ENCODE data around the gene NLRC5. TPM values are rescaled to one million over a fixed set of nuclear protein-coding genes. Genes with fewer than 3 reads are reported as not detected.

Gene NLRC5
- total RNA-seq, 4 donors from 2014 or later, result 14.9 to 77.0 (median 23.9) TPM

DNA sequence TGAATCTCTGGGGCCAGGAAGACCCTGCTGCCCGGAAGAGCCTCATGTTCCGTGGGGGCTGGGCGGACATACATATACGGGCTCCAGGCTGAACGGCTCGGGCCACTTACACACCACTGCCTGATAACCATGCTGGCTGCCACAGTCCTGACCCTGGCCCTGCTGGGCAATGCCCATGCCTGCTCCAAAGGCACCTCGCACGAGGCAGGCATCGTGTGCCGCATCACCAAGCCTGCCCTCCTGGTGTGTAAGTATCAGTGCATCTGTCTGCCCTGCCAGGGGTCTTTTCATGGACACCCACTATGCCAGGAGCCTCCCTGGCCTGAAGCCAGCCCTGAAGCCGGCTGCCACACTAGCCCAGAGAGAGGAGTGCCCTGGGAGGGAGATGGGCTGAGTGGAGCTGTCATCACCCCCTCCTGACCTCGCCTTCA, 27.5 kb upstream of the NLRC5 start, which contains the start of gene CETP:
Gene CETP, plus strand, starts transcription at position 100 of the 431 bp plus-strand sequence. Its CDS starts 30 bp downstream, at position 130.
- intact Hi-C loops (cut with DNase I; ENCODE audit: low total_unique reads), result no loop called here
- Histone ChIP-seq H3K27me3 (no peaks in the 10 kb centered on the region), H3K9me3 (no peaks in the 10 kb centered on the region), H3K27ac (no peak within 1 kb of the TSS), H3K36me3 (no peaks in the 10 kb centered on the region), H3K4me3 (no peak within 1 kb of the TSS), H3K4me1 (no peaks in the 10 kb centered on the region)
- no peak for TF ChIP-seq POLR2A (IDR thresholded peaks at IDR 0.05)
- no peak for TF ChIP-seq CTCF (IDR thresholded peaks at IDR 0.05)
- no peak for DNase-seq

- Histone ChIP-seq H3K9me3 (no peaks in the 10 kb centered on the region), H3K27me3 (no peaks in the 10 kb centered on the region), H3K4me1 (no peaks in the 10 kb centered on the region), H3K36me3 (no peaks in the 10 kb centered on the region), H3K27ac (no peak overlapping the region), H3K4me3 (no peak overlapping the region)
- intact Hi-C loops (cut with DNase I; ENCODE audit: low total_unique reads), result no loop called here
- no peak for TF ChIP-seq POLR2A (IDR thresholded peaks at IDR 0.05)
- TF ChIP-seq CTCF (IDR thresholded peaks at IDR 0.05), result peak; percentile 60 to 82 (median 63)
- peak; percentile 66 to 67 for DNase-seq
Measured at GRCh38 chr16:56964243-56965148, 24.9 kb upstream of the NLRC5 start.

- H3K4me3 ChIP-seq, result no peak overlapping the region
- H3K9me3 ChIP-seq, result no peaks in the 10 kb centered on the region
- no peak for TF ChIP-seq POLR2A (IDR thresholded peaks at IDR 0.05)
- TF ChIP-seq CTCF (IDR thresholded peaks at IDR 0.05), result no peak
- H3K36me3 ChIP-seq, result no peaks in the 10 kb centered on the region
- DNase-seq, result no peak
- H3K27ac ChIP-seq, result peak overlapping the region in 1 of 2 donors; percentile 23
- no peaks in the 10 kb centered on the region for H3K4me1 ChIP-seq
- intact Hi-C loops (cut with DNase I; ENCODE audit: low total_unique reads), result no loop called here
- no peaks in the 10 kb centered on the region for H3K27me3 ChIP-seq
Measured at GRCh38 chr16:56965149-56966092, 23.9 kb upstream of the NLRC5 start.

DNA sequence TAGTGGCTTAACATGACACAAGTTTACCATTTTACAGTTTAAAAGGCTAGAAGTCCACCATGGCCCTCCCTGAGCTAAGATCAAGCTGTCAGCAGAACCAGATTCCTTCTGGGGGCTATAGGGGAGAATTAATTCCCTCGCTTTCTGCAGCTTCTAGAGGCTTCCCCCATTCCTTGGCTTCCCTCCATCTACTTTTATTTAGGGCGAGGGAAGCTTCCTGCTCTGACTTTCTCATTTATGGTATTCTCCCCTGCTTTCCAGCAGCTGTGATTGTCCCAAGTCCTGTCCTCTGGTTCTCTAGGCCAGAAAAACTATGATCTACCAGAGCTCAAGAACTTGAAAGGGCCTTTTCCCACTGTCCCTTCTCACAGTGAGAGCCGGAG, 23.3 kb upstream of the NLRC5 start:
- TF ChIP-seq CTCF (IDR thresholded peaks at IDR 0.05), result no peak
- TF ChIP-seq POLR2A (IDR thresholded peaks at IDR 0.05), result no peak
- no peak overlapping the region for H3K4me3 ChIP-seq
- H3K27me3 ChIP-seq, result no peaks in the 10 kb centered on the region
- H3K27ac ChIP-seq, result peak overlapping the region in 1 of 2 donors; percentile 23
- no peaks in the 10 kb centered on the region for H3K9me3 ChIP-seq
- intact Hi-C loops (cut with DNase I; ENCODE audit: low total_unique reads), result no loop called here
- H3K36me3 ChIP-seq, result no peaks in the 10 kb centered on the region
- no peak for DNase-seq
- no peaks in the 10 kb centered on the region for H3K4me1 ChIP-seq
